ENCODE measurements around the gene COLEC12.

- TF ChIP-seq POLR2A (IDR thresholded peaks at IDR 0.05; ENCODE audit: low read length) = no peak
- TF ChIP-seq GATA1 (IDR thresholded peaks at IDR 0.05; ENCODE audit: low read depth, low read length) = no peak
These were observed 177.3 kb downstream of the COLEC12 start for GRCh38 chr18:323253-323622.
